Limb (tissue), 2 donors: ENCODE results near the gene ZNF341.

Experiments
- DNase-seq, 2 donors: peaks; one replicate each; pipeline ENCODE4 v3.0.0-alpha.2; 2016; ENCODE audit errors: extremely low spot score in 2 of 2

The ZNF341 gene

DNA sequence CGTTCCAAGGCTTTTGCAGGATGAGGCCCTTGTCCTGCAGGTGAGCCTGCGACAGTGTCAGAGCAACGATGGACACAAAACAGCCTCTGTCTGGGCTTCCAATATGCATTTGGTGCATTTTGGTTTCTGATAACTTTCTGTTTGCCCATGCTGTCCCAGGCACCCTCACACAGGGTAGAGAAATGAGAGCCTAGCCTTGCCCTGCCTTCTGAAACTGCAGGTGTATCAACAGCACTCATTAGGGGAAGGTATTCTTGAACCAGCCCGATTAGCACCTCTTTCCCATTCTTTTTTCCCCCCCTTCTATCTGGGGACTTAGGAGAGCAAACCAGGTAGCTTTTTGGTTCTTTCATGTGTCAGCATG lies 109.6 kb downstream of the ZNF341 start:
- DNase-seq, result no peak
